Measurements from ENCODE around the gene MBLAC1.

DNA sequence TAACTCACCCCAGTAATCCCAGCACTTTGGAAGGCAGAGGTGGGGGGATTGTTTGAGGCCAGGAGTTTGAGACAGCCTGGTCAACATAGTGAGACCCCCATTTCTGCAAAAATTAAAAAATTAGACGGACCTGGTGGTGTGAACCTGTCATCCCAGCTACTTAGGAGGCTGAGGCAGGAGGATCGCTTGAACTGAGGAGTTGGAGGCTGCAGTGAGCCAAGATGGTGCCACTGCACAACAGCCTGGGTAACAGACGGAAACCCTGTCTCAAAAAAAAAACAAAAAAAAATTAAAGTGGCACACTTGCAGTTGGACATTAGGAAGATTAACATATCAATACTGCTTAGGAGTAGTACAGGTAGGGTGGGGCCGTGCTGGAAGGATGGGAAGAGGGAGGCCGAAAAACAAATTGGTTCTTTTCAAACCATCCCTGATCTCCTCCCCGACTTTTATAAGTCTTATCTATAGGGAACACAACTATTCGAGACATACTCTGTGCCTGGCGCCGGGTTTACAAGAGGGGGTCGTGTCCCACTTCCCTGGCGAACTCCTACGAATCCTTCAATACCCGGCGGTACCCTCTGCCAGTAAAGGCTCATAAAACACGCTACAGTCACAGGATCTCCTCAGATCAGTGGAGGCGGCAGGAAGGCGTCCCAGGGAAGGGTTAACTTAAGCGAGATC lies 8.2 kb upstream of the MBLAC1 start:
- TF ChIP-seq, protein P1, sequence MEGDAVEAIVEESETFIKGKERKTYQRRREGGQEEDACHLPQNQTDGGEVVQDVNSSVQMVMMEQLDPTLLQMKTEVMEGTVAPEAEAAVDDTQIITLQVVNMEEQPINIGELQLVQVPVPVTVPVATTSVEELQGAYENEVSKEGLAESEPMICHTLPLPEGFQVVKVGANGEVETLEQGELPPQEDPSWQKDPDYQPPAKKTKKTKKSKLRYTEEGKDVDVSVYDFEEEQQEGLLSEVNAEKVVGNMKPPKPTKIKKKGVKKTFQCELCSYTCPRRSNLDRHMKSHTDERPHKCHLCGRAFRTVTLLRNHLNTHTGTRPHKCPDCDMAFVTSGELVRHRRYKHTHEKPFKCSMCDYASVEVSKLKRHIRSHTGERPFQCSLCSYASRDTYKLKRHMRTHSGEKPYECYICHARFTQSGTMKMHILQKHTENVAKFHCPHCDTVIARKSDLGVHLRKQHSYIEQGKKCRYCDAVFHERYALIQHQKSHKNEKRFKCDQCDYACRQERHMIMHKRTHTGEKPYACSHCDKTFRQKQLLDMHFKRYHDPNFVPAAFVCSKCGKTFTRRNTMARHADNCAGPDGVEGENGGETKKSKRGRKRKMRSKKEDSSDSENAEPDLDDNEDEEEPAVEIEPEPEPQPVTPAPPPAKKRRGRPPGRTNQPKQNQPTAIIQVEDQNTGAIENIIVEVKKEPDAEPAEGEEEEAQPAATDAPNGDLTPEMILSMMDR (conservative IDR thresholded peaks at IDR 0.05; ENCODE audit: low read depth, low read length), result no peak
- TF ChIP-seq FOS (IDR thresholded peaks at IDR 0.05; ENCODE audit: low read depth, low read length) (no peak), POLR2A (IDR thresholded peaks at IDR 0.05; ENCODE audit: low read depth, low read length) (no peak), MXI1 (IDR thresholded peaks at IDR 0.05; ENCODE audit: borderline replicate concordance, low read depth, low read length) (no peak), RAD21 (IDR thresholded peaks at IDR 0.05; ENCODE audit: low read length) (no peak), CEBPB (IDR thresholded peaks at IDR 0.05; ENCODE audit: low read depth, low read length) (no peak), NFE2L2 (IDR thresholded peaks at IDR 0.05; ENCODE audit: low read depth, low read length) (no peak), CHD1 (IDR thresholded peaks at IDR 0.05; ENCODE audit: low read depth, low read length) (no peak), RFX5 (IDR thresholded peaks at IDR 0.05; ENCODE audit: low read depth, low read length) (no peak), BHLHE40 (IDR thresholded peaks at IDR 0.05; ENCODE audit: low read depth, low read length) (no peak), MAFK (IDR thresholded peaks at IDR 0.05; ENCODE audit: low read depth, low read length) (no peak), RCOR1 (IDR thresholded peaks at IDR 0.05; ENCODE audit: insufficient replicate concordance, low read length) (no peak)
- TF ChIP-seq, protein P2, sequence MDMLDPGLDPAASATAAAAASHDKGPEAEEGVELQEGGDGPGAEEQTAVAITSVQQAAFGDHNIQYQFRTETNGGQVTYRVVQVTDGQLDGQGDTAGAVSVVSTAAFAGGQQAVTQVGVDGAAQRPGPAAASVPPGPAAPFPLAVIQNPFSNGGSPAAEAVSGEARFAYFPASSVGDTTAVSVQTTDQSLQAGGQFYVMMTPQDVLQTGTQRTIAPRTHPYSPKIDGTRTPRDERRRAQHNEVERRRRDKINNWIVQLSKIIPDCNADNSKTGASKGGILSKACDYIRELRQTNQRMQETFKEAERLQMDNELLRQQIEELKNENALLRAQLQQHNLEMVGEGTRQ (IDR thresholded peaks at IDR 0.05; ENCODE audit: low read depth, low read length), result no peak
